GM12878 (cell line): Measurements from ENCODE around the gene ARL10. TPM values are rescaled to one million over a fixed set of nuclear protein-coding genes. Genes with fewer than 3 reads are reported as not detected.

Experiments used
- ATAC-seq: fragments of 200-7000 bp; cut with Tn5 transposase; 3 replicates; pipeline ENCODE4 v1.9.1; 2020; ENCODE audit warnings: mild to moderate bottlenecking, moderate library complexity
- BruUV-seq: library from RNA; stranded (reverse); fragments of 400-500 nt; replicated peaks from 2 replicates; lab custom pipeline; 2021; lab: Mats Ljungman, UMichigan
- CTCF ChIA-PET: fragments of 300-600 bp; sonication (Branson Sonifier 250); formaldehyde crosslinking; extraction: SDS; loops from one replicate; lab custom pipeline; 2021; ENCODE audit warnings: inconsistent platforms; lab: Yijun Ruan, JAX
- POLR2A ChIA-PET: fragments of 350-600 bp; formaldehyde crosslinking; extraction: SDS; loops from one replicate; lab custom pipeline; 2021; ENCODE audit warnings: inconsistent platforms; lab: Charles Lee
- RAD21 ChIA-PET: fragments of 300-600 bp; sonication (Branson Sonifier 250); formaldehyde crosslinking; loops from one replicate; lab custom pipeline; 2023; ENCODE audit warnings: antibody characterized with exemption; ENCODE audit not compliant: unreplicated experiment; lab: Charles Lee
- SMC1A ChIA-PET: fragments of 300-600 bp; sonication (Branson Sonifier 250); formaldehyde crosslinking; loops from one replicate; lab custom pipeline; 2023; ENCODE audit not compliant: unreplicated experiment, uncharacterized antibody; lab: Charles Lee
- DNase-seq: peaks from one replicate; pipeline ENCODE4 v3.0.0-alpha.2; 2011; ENCODE audit warnings: low read depth, low spot score
- FAIRE-seq: peaks from 3 replicates; lab custom pipeline; 2011; peaks lifted over from hg19 to GRCh38; lab: Jason Lieb, UNC
- H2AFZ ChIP-seq: 2 replicates; pipeline ENCODE4 v1.6.0; 2011; ENCODE audit warnings: low read depth, low read length, control low read depth; ENCODE audit not compliant: control insufficient read depth
- H3K27ac ChIP-seq: 2 replicates; pipeline ENCODE4 v1.5.1; 2011; ENCODE audit warnings: control low read depth; ENCODE audit not compliant: control insufficient read depth, insufficient read depth
- H3K27me3 ChIP-seq, 2 experiments: replicated peaks in 1 of 2; 2 replicates each; pipeline versions ENCODE4 v1.6.0 to v1.6.1; 2011; ENCODE audit warnings: low read length in 1 of 2; ENCODE audit not compliant: control insufficient read depth in 2 of 2, insufficient read depth in 2 of 2
- H3K36me3 ChIP-seq, 2 experiments: 2 replicates each; pipeline ENCODE4 v1.5.1; 2011; ENCODE audit warnings: low read length in 1 of 2; ENCODE audit not compliant: control insufficient read depth in 2 of 2, insufficient read depth in 2 of 2
- H3K4me1 ChIP-seq: 2 replicates; pipeline ENCODE4 v1.6.1; 2011; ENCODE audit warnings: mild to moderate bottlenecking, low read length, moderate library complexity, mixed read lengths; ENCODE audit not compliant: control insufficient read depth, insufficient read depth
- H3K4me2 ChIP-seq: 2 replicates; pipeline ENCODE4 v1.6.0; 2011; ENCODE audit warnings: control low read depth; ENCODE audit not compliant: control insufficient read depth, insufficient read depth
- H3K4me3 ChIP-seq: fragments of 200-600 bp; sonication (generic); 2 replicates; pipeline ENCODE4 v1.5.1; 2016
- H3K79me2 ChIP-seq: 2 replicates; pipeline ENCODE4 v1.6.0; 2011; ENCODE audit warnings: low read length; ENCODE audit not compliant: control insufficient read depth, insufficient read depth
- H3K9ac ChIP-seq: 2 replicates; pipeline ENCODE4 v1.8.0; 2011; ENCODE audit warnings: low read length, control low read depth, mixed read lengths; ENCODE audit not compliant: control insufficient read depth, insufficient read depth
- H3K9me3 ChIP-seq: replicated peaks from 3 replicates; pipeline ENCODE4 v1.5.1; 2011; ENCODE audit warnings: mild to moderate bottlenecking, low read length; ENCODE audit not compliant: control insufficient read depth, insufficient read depth
- H4K20me1 ChIP-seq: 2 replicates; pipeline ENCODE4 v1.6.0; 2011; ENCODE audit not compliant: control insufficient read depth, insufficient read depth
- CEBPB ChIP-seq, 2 experiments: fragments of 150-350 bp in 1 of 2; IDR thresholded peaks; 2 replicates each; pipeline ENCODE4 v1.6.1; 2012 to 2014; ENCODE audit warnings: low read depth in 2 of 2, low read length in 2 of 2, borderline replicate concordance in 1 of 2, inconsistent platforms in 1 of 2
- ESRRA ChIP-seq: IDR thresholded peaks from 2 replicates; pipeline ENCODE4 v1.6.1; 2012; ENCODE audit warnings: mild to moderate bottlenecking, low read length, improper control_type of control experiment
- EZH2 ChIP-seq: IDR thresholded peaks from 2 replicates; pipeline ENCODE4 v1.6.1; 2012; ENCODE audit warnings: low read depth, mild to moderate bottlenecking, control low read depth, inconsistent platforms, low read length, borderline replicate concordance; ENCODE audit not compliant: control insufficient read depth
- HCFC1 ChIP-seq: fragments of 150-350 bp; IDR thresholded peaks from 2 replicates; pipeline ENCODE4 v1.6.1; 2014; ENCODE audit warnings: low read length
- JUNB ChIP-seq: IDR thresholded peaks from 2 replicates; pipeline ENCODE4 v1.6.1; 2016; ENCODE audit warnings: antibody characterized with exemption, mild to moderate bottlenecking
- TARDBP ChIP-seq: IDR thresholded peaks from 2 replicates; pipeline ENCODE4 v1.6.1; 2016; ENCODE audit warnings: borderline replicate concordance
- TCF3 ChIP-seq: IDR thresholded peaks from 2 replicates; pipeline ENCODE4 v1.6.1; 2012; ENCODE audit warnings: low read depth, mild to moderate bottlenecking, low read length, borderline replicate concordance; ENCODE audit not compliant: insufficient read depth
- ZNF207 ChIP-seq: fragments of 450-650 bp; IDR thresholded peaks from 2 replicates; pipeline ENCODE4 v1.6.1; 2014; ENCODE audit warnings: antibody characterized with exemption, mild to moderate bottlenecking, borderline replicate concordance
- WGBS: methylation state at CpG from one replicate; pipeline ENCODE4 v1.1.6; 2016; ENCODE audit warnings: low lambda C conversion rate; ENCODE audit not compliant: insufficient replicate concordance, insufficient coverage; ENCODE audit errors: missing lambda C conversion rate; 5-methylcytosine and 5-hydroxymethylcytosine counted together
- in situ Hi-C: fragments of 300-500 bp; cut with MboI; formaldehyde crosslinking; loops from 9 replicates; pipeline ENCODE4 v1.14.3; 2018; ENCODE audit warnings: mixed read lengths
- intact Hi-C: fragments of 100-400 bp; cut with micrococcal nuclease; formaldehyde crosslinking; loops from one replicate; pipeline ENCODE4 v1.14.2; 2022; ENCODE audit not compliant: unreplicated experiment
- polyA plus RNA-seq, 11 experiments: library from polyadenylated mRNA; depleted of rRNA in 4 of 11; unstranded in 6 of 11; stranded (reverse) in 5 of 11; fragments of >200 nt; fragmentation: Nextera tagmentation in 4 of 11; fragmentation: Illumina TruSeq in 1 of 11; extraction: Ambion mirVana in 4 of 11; extraction: Trizol in 1 of 11; gene quantifications; 1 replicate in 1 of 11; 2 replicates in 10 of 11; pipeline versions ENCODE4 v1.2.1 to v1.2.3, GENCODE V29; 2011 to 2016; ENCODE audit warnings: inconsistent platforms in 2 of 11, missing spikeins in 2 of 11, low read depth in 1 of 11
- total RNA-seq, 4 experiments: library from RNA; depleted of rRNA in 3 of 4; stranded (reverse); fragments of >200 nt in 3 of 4; fragmentation: Illumina TruSeq in 1 of 4; extraction: Trizol in 1 of 4; gene quantifications; 2 replicates each; pipeline versions ENCODE4 v1.2.1 to v1.2.3, GENCODE V29; 2013 to 2021
- TF ChIP-seq, protein P1 (sequence below): fragments of 450-650 bp; IDR thresholded peaks from 2 replicates; pipeline ENCODE4 v1.6.1; 2017; ENCODE audit warnings: mild to moderate bottlenecking
- TF ChIP-seq, protein P2 (sequence below): IDR thresholded peaks from 2 replicates; pipeline ENCODE4 v1.6.1; 2011; ENCODE audit warnings: low read depth, low read length, improper control_type of control experiment, borderline replicate concordance

Gene ARL10
- total and polyA plus RNA-seq, 10 of the 15 experiments (the other 5 are each of a cell fraction or from before 2014, with no cell fraction given): 0.44 to 6.4 (median 2.4) TPM

DNA sequence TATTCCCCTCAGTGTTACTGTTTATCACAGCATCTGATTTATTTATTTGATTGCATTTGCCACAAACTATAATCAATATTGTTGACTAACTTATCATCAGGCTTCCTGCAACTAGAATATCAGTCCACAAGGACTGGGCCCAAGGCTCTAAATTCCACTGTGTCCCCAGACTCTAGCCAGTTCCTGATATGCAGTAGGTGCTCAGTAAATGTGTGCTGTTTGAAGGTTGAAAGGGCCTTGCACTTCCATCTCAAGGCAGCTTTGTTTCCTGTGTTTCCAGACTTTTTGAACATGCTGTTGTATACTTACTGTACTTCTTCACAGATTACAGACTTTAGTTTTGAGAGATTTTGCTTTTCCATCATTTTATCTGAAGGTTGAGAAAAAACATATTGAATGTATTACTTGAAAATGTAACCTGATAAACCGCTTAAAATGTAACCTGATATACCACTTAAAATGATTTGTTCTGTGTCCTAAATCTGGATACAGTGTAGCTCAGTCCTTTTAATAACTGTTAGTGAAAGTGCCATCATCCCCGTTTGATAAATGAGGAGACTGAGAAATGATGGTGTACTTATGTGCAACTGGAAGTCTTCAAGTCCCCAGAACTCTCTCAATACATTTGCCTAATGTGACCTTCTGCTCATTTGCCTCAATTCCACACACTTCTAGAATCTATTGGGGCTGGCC is 22.4 kb upstream of the ARL10 start:
- Histone ChIP-seq H2AFZ (no peak overlapping the region), H4K20me1 (no peaks in the 10 kb centered on the region), H3K4me1 (no peaks in the 10 kb centered on the region), H3K27me3 (no peaks in the 10 kb centered on the region), H3K9ac (no peak overlapping the region)
- CTCF ChIA-PET: no interaction called here
- intact Hi-C loops (no loop called here), in situ Hi-C loops (no loop called here)
- RAD21 ChIA-PET: no interaction called here
- WGBS: 100% methylated on average over 2 of the region's 2 CpGs
- POLR2A ChIA-PET: no interaction called here
- ATAC-seq (no peak), DNase-seq (no peak)
- TF ChIP-seq ESRRA (no peak), CEBPB (IDR thresholded peaks at IDR 0.05; ENCODE audit: borderline replicate concordance in 1 of 2, low read depth in 2 of 2, low read length in 2 of 2) (no peak), HCFC1 (no peak), JUNB (no peak), TCF3 (no peak), EZH2 (no peak), ZNF207 (no peak), TARDBP (no peak)
- TF ChIP-seq, protein P1, sequence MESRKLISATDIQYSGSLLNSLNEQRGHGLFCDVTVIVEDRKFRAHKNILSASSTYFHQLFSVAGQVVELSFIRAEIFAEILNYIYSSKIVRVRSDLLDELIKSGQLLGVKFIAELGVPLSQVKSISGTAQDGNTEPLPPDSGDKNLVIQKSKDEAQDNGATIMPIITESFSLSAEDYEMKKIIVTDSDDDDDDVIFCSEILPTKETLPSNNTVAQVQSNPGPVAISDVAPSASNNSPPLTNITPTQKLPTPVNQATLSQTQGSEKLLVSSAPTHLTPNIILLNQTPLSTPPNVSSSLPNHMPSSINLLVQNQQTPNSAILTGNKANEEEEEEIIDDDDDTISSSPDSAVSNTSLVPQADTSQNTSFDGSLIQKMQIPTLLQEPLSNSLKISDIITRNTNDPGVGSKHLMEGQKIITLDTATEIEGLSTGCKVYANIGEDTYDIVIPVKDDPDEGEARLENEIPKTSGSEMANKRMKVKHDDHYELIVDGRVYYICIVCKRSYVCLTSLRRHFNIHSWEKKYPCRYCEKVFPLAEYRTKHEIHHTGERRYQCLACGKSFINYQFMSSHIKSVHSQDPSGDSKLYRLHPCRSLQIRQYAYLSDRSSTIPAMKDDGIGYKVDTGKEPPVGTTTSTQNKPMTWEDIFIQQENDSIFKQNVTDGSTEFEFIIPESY: no peak
- TF ChIP-seq, protein P2, sequence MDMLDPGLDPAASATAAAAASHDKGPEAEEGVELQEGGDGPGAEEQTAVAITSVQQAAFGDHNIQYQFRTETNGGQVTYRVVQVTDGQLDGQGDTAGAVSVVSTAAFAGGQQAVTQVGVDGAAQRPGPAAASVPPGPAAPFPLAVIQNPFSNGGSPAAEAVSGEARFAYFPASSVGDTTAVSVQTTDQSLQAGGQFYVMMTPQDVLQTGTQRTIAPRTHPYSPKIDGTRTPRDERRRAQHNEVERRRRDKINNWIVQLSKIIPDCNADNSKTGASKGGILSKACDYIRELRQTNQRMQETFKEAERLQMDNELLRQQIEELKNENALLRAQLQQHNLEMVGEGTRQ: no peak
- TF ChIP-seq, all 136 proteins: peak for 0
- no peak overlapping the region for H3K27ac ChIP-seq
- H3K4me2 ChIP-seq: no peak overlapping the region
- no peaks in the 10 kb centered on the region for H3K79me2 ChIP-seq
- H3K9me3 ChIP-seq: no peaks in the 10 kb centered on the region
- no TSS peak for BruUV-seq
- peaks cover 3 to 6% of the 10 kb centered on the region in 2 experiments; a peak in 3 of 4 replicates for H3K36me3 ChIP-seq
- no peak for FAIRE-seq
- H3K4me3 ChIP-seq: no peak overlapping the region
- SMC1A ChIA-PET: interaction anchor here (1.3 kb wide), 1 partner anchor 19 kb away, joined by 3 read pairs; no protein-coding TSS in a partner anchor
